ENCODE results near the gene ASIC1. TPM values are rescaled to one million over a fixed set of nuclear protein-coding genes. Genes with fewer than 3 reads are reported as not detected.
A peak's percentile ranks its signal among the peaks of the same experiment; 100 is the strongest.

Gene ASIC1
- total and polyA plus RNA-seq, 2 of the 13 experiments (the other 11 are each of a cell fraction or from before 2014, with no cell fraction given) = 0.44 to 1.5 TPM

DNA sequence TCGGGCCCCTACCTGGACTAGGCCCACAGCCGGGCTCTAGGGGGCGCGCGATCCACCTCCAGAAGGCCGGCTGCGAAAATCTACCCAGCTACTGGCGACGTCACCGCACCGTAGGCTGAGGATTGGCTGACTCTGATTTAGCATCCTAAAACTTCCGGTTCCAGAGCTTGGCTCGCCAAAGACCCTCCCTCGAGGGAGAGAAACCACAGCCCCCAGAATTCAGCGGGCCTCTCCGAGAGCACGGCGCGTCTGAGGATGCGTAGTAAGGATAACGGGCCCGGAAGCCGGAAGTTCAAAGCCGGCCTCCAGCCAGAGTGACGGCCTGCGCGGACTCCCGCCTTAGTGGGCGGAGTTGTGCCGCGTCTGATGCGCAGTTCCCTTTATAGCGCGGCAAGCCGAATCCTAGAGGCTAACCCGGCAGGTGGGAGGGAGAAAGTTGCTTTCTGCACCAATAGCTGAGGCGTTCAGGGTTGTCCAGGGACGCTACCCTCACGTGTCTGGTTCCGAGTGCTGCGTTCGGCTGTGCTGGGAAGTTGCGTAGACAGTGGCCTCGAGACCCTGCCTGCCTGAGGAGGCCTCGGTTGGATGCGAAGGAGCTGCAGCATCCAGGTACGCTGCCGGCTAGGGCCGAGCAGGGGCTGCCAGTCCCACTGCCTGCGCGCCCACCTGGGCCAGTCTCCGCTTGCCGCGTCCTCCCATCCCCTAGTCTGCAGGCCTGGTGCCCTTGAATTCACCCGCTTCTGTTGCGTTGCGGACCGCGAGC lies 54.5 kb downstream of the ASIC1 start, which contains the start of gene COX14 (continued):
- TF ChIP-seq STAT5B (CRISPR knock-in tag; IDR thresholded peaks at IDR 0.05) (no peak; the same call in 1 of the 2 replicates), TBX2 (CRISPR knock-in tag; IDR thresholded peaks at IDR 0.05; ENCODE audit: borderline replicate concordance) (peak; percentile 85), TCF12 (IDR thresholded peaks at IDR 0.05) (no peak), TCF12 (CRISPR knock-in tag; IDR thresholded peaks at IDR 0.05) (no peak), ZNF567 (CRISPR knock-in tag; IDR thresholded peaks at IDR 0.05; ENCODE audit: borderline replicate concordance) (peak; percentile 95), NFYB (CRISPR knock-in tag; IDR thresholded peaks at IDR 0.05) (peak; percentile 91), ZNF263 (CRISPR knock-in tag; IDR thresholded peaks at IDR 0.05) (peak; percentile 37; the same call in 1 of the 2 replicates), ZNF777 (CRISPR knock-in tag; IDR thresholded peaks at IDR 0.05) (no peak), ZNF235 (CRISPR knock-in tag; IDR thresholded peaks at IDR 0.05; ENCODE audit: borderline replicate concordance) (no peak), ZNF101 (CRISPR knock-in tag; IDR thresholded peaks at IDR 0.05; ENCODE audit: borderline replicate concordance, low read depth) (no peak)
- TF ChIP-seq, protein P1, sequence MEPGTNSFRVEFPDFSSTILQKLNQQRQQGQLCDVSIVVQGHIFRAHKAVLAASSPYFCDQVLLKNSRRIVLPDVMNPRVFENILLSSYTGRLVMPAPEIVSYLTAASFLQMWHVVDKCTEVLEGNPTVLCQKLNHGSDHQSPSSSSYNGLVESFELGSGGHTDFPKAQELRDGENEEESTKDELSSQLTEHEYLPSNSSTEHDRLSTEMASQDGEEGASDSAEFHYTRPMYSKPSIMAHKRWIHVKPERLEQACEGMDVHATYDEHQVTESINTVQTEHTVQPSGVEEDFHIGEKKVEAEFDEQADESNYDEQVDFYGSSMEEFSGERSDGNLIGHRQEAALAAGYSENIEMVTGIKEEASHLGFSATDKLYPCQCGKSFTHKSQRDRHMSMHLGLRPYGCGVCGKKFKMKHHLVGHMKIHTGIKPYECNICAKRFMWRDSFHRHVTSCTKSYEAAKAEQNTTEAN (CRISPR knock-in tag; conservative IDR thresholded peaks at IDR 0.05) = no peak
- TF ChIP-seq, protein P2, sequence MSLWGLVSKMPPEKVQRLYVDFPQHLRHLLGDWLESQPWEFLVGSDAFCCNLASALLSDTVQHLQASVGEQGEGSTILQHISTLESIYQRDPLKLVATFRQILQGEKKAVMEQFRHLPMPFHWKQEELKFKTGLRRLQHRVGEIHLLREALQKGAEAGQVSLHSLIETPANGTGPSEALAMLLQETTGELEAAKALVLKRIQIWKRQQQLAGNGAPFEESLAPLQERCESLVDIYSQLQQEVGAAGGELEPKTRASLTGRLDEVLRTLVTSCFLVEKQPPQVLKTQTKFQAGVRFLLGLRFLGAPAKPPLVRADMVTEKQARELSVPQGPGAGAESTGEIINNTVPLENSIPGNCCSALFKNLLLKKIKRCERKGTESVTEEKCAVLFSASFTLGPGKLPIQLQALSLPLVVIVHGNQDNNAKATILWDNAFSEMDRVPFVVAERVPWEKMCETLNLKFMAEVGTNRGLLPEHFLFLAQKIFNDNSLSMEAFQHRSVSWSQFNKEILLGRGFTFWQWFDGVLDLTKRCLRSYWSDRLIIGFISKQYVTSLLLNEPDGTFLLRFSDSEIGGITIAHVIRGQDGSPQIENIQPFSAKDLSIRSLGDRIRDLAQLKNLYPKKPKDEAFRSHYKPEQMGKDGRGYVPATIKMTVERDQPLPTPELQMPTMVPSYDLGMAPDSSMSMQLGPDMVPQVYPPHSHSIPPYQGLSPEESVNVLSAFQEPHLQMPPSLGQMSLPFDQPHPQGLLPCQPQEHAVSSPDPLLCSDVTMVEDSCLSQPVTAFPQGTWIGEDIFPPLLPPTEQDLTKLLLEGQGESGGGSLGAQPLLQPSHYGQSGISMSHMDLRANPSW (CRISPR knock-in tag; IDR thresholded peaks at IDR 0.05; ENCODE audit: borderline replicate concordance) = no peak; the same call in 1 of the 2 replicates
- TF ChIP-seq, protein P3, sequence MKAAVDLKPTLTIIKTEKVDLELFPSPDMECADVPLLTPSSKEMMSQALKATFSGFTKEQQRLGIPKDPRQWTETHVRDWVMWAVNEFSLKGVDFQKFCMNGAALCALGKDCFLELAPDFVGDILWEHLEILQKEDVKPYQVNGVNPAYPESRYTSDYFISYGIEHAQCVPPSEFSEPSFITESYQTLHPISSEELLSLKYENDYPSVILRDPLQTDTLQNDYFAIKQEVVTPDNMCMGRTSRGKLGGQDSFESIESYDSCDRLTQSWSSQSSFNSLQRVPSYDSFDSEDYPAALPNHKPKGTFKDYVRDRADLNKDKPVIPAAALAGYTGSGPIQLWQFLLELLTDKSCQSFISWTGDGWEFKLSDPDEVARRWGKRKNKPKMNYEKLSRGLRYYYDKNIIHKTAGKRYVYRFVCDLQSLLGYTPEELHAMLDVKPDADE (CRISPR knock-in tag; IDR thresholded peaks at IDR 0.05) = no peak
- TF ChIP-seq, protein P4, sequence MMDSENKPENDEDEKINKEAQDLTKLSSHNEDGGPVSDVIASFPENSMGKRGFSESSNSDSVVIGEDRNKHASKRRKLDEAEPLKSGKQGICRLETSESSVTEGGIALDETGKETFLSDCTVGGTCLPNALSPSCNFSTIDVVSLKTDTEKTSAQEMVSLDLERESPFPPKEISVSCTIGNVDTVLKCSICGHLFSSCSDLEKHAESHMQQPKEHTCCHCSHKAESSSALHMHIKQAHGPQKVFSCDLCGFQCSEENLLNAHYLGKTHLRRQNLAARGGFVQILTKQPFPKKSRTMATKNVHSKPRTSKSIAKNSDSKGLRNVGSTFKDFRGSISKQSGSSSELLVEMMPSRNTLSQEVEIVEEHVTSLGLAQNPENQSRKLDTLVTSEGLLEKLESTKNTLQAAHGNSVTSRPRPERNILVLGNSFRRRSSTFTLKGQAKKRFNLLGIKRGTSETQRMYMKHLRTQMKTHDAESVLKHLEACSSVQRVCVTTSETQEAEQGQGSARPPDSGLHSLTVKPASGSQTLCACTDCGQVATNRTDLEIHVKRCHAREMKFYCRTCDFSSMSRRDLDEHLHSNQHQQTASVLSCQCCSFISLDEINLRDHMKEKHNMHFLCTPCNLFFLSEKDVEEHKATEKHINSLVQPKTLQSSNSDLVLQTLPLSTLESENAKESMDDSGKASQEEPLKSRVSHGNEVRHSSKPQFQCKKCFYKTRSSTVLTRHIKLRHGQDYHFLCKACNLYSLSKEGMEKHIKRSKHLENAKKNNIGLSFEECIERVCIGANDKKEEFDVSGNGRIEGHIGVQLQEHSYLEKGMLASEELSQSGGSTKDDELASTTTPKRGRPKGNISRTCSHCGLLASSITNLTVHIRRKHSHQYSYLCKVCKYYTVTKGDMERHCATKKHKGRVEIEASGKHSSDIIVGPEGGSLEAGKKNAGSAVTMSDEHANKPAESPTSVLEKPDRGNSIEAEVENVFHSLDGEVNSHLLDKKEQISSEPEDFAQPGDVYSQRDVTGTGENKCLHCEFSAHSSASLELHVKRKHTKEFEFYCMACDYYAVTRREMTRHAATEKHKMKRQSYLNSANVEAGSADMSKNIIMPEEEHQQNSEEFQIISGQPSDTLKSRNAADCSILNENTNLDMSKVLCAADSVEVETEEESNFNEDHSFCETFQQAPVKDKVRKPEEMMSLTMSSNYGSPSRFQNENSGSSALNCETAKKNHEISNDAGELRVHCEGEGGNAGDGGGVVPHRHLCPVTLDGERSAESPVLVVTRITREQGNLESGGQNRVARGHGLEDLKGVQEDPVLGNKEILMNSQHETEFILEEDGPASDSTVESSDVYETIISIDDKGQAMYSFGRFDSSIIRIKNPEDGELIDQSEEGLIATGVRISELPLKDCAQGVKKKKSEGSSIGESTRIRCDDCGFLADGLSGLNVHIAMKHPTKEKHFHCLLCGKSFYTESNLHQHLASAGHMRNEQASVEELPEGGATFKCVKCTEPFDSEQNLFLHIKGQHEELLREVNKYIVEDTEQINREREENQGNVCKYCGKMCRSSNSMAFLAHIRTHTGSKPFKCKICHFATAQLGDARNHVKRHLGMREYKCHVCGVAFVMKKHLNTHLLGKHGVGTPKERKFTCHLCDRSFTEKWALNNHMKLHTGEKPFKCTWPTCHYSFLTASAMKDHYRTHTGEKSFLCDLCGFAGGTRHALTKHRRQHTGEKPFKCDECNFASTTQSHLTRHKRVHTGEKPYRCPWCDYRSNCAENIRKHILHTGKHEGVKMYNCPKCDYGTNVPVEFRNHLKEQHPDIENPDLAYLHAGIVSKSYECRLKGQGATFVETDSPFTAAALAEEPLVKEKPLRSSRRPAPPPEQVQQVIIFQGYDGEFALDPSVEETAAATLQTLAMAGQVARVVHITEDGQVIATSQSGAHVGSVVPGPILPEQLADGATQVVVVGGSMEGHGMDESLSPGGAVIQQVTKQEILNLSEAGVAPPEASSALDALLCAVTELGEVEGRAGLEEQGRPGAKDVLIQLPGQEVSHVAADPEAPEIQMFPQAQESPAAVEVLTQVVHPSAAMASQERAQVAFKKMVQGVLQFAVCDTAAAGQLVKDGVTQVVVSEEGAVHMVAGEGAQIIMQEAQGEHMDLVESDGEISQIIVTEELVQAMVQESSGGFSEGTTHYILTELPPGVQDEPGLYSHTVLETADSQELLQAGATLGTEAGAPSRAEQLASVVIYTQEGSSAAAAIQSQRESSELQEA (CRISPR knock-in tag; IDR thresholded peaks at IDR 0.05; ENCODE audit: not compliant biosample characterization) = peak; percentile 38

Measured in HepG2 (cell line).